Activated CD4-positive, alpha-beta T cell treated with anti-CD3 and anti-CD28 coated beads, Interleukin-2, amount 50 U/mL, for 1 hour (primary cell): Measurements from ENCODE around the gene COL23A1.

Source experiments
- DNase-seq: peaks from one replicate; pipeline ENCODE4 v3.0.0-alpha.2; 2020

The COL23A1 gene

GRCh38 chr5:178291161-178291561, 299.0 kb downstream of the COL23A1 start:
- no peak for DNase-seq

DNA sequence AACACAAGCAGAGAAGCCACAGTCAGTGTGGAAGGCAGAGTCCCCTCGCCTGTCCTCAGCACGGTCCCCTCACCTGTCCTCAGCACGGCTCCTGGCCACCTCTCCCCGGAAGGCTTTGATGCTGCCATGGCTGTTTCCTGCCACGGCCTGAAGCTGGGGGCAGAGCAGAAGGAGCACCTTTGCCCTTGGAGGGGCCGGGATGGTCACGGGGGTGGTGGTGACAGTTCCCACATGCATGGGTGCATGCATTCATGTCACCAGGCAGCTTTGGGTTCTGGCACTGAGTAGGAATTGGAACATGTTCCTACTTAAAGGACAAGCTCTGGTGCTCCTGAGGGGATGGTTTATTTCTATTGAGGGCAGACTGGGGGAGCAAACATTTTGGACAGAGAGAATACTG, 299.8 kb downstream of the COL23A1 start:
- no peak for DNase-seq

DNA sequence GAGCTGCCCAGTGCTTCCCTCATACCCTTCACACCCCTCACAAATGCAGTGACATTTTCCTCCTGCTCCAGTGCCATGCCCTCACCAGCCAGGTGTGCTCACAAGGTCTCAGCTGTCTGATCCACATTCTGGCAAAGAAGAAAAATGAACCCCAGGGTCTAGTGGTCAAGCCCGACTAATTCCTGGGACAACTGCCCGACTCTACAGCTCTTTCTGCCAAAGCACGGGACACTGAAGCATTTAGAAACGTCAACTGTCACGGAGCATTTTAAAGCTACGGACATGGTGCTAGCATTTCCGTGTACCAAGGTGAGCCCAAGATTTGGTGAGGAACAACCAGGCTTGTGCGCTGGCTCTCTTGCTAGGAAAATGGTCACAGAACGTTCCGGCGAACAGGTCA, 300.8 kb downstream of the COL23A1 start:
- no peak for DNase-seq

- DNase-seq: no peak
Measured at GRCh38 chr5:178288401-178289368, 301.5 kb downstream of the COL23A1 start.

- DNase-seq: no peak
Measured at GRCh38 chr5:178287791-178288105, 302.4 kb downstream of the COL23A1 start.

GRCh38 chr5:178287091-178287790, 303.0 kb downstream of the COL23A1 start:
- no peak for DNase-seq

DNA sequence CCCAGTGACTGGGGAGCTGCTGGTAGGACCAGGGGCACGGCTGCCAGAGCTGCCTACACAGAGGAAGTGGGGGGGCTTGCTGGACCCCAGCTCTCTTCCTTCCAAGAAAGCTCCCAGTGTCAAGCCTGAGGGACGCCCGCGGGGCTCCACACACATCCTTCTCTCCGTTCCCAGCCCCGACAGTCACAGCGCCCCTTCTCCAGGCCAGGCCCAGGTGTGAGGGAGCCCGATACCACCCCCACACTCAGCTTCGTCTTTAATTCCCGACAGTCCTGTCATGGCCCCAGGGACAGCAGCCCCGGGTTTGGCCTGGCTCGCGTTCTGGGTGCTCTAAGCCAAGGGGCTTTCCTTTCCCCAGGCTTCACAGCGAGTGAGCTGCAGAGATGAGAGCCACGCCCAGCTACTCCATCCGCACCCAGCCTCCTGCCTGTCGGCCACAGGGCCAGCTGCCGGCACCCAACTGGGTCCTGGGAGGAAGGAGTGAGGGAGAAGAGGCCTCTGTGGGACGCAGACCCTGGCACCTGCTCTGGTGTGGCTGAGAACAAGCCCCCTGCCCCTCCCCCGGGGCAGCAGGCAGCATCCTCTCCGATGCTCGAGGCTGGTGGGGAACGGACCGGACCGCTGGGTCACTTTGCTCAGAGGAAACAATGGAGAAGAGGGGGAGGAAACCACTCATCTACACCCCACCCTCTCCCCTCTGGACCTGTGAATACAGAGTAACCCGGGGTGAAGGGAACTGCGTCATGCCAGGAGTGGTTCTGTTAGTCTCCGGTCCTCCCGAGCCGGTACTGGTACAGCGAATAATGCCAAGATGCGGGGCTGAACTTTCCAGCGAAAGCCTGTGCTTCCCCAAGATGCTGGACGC, 303.7 kb downstream of the COL23A1 start:
- DNase-seq: no peak

DNA sequence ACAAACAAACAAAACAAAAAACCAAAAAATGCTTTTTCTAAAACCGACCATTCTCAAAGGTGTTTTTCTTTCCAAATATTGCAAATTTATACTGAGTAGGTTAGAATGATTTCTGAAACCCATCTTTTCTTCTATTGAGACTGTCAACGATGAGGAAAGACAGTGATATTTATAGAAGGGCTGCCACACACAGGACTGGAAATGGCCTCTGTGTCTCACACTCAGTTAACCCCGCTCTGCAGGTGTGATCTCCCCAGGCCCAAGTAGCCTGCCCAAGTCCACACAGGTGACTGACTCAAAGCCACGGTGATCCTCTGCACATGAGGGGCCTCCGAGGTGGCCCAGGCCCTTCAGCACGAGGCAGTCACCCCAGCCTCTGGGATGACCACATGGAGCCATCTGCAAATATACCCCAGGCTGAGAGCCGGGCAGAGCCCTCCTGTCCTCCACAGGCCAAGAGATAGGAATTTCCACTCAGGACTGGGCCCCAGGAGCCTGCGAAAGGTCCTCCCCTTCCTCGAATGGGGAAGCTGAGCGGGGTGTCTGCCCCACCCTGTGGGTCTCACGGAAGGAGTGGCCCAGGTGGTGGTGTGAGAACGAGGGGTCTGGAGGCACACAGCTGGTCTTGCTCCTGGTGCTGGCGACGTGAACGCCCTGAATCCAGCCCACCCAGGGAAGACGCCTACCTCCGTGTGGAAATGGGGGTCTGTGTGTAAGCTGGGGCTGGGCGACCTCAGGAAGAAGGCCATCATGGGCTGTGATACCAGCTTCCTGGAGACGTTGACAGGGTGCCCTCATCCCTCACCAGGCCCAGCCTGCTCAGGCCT, 304.6 kb downstream of the COL23A1 start:
- DNase-seq: no peak

DNA sequence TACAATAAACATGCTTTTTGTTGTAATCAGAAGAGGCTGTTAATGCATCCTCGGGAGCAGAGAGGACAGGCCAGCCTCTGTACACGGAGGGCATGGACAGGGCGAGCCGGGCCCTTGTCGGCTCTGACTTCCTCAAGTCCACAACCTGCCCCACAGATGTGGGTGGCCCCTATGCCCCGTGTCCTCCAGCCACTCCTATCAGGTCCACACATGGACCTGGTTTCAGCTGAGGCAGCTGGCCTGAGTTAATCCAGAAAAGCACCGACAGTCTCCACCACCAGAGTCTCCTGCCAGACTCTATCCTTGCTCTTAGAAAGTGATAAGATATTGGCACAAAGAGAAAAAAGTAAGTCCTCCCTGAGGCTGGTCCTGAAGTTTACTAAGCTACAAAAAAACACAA, 305.2 kb downstream of the COL23A1 start:
- DNase-seq: no peak

- DNase-seq: no peak
Measured at GRCh38 chr5:178284093-178284675, 306.0 kb downstream of the COL23A1 start.

DNA sequence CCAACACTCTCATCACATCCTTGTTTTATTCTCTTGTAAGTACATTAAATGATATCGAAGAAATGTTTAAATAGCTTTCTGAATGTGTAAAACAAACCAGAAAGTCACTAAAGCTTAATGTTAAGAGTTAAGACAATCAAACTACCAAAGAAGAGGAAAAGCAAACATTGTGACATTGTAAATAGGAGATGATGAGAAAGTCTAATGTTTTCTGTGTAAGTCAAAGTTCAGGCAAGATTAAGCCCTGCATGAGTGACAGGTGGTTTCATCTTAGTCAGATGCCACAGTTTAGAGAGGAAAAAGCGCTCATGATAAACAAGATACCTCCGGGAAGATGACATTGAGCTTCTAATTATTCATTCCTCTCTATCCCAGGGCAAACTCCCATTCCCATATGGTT, 306.7 kb downstream of the COL23A1 start:
- DNase-seq: no peak

DNA sequence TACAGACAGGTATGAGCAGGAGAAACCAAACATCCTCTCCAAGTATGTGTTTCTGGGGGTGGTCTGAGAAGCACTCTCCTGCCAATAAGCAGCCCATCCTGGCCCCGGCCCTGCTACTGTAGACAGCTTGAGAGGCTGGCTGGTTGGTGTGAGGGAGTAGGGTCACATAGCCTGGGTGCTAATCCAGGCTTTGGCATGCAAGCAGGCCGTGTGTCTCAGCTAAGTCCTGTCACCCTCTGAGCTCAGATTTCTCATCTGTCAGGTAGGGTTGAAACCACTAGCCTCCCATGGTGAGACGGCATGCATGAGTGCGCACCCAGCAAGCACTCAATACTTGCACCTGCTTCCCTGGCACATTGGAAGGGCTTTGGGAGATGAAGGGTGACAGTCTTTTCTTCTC, 307.8 kb downstream of the COL23A1 start:
- no peak for DNase-seq

- DNase-seq: no peak
Measured at GRCh38 chr5:178281331-178281730, 308.9 kb downstream of the COL23A1 start.

DNA sequence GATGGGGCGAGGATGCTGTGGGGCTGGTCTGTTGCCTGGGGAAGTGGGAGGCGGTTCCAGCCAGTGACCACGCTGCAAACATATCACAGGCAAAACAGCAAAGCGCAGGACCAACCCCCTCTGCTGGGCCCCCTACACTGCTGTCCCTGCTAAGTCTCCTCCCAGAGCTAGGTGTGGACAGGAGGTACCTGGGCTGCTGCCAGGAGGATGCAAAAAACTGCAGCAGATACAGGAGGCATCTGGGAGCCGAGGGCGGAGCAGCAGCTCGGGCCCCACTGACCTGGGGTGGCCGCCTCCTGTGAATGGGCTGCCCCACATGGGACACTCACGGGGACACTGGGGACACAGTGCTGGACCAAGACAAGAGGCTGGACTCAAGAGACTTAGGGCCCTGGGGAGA, 309.6 kb downstream of the COL23A1 start:
- DNase-seq: no peak

- DNase-seq: peak; percentile 55
Measured at GRCh38 chr5:178279723-178280438, 310.3 kb downstream of the COL23A1 start.

DNA sequence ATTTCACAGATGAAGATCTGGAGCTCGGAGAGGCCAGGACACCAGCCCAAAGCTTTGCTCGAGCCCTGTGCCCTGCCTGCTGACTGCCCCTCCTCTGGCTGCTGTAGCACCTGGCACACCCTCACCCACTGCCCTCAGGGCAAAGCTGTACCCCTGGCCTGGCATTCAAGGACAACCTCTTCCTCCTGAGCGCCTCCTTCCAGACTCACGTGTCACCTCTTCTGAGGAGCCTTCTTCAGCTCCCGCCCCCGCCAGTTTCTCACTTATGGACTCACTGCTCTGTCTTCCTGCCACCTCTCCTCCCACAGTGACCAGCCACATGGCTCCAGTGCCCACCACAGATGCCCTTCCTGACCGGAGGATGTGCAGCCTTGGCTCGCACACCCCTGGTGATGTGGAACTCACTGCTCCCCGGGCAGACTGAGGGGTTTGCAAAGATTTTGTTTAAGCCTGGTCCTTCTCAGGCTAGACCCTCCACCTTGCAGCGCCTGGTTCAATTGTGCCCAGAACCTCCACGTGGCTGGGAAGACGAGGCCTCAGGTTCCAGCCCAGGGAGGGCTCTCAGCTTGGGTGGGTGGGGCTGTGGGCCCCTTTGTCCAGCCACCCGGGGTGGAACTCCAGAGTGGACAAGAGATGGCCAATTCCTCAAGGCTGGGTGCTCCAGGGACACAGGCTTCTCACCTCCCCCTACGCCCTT, 311.0 kb downstream of the COL23A1 start:
- no peak for DNase-seq

- no peak for DNase-seq
Measured at GRCh38 chr5:178278358-178279023, 311.7 kb downstream of the COL23A1 start.

GRCh38 chr5:178277866-178278265, 312.3 kb downstream of the COL23A1 start:
- DNase-seq: no peak

- no peak for DNase-seq
Measured at GRCh38 chr5:178277346-178277745, 312.8 kb downstream of the COL23A1 start.
